Camera-type eye (tissue), 1 donor: ENCODE data around the gene IL33. TPM values are rescaled to one million over a fixed set of nuclear protein-coding genes. Genes with fewer than 3 reads are reported as not detected.

ENCODE experiments used
- total RNA-seq: library from RNA; depleted of rRNA; stranded (reverse); fragments of >200 nt; gene quantifications from one replicate; pipeline ENCODE4 v1.2.3, GENCODE V29; 2014

IL33 gene, protein sequence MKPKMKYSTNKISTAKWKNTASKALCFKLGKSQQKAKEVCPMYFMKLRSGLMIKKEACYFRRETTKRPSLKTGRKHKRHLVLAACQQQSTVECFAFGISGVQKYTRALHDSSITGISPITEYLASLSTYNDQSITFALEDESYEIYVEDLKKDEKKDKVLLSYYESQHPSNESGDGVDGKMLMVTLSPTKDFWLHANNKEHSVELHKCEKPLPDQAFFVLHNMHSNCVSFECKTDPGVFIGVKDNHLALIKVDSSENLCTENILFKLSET
- total RNA-seq, result 25.2 TPM

DNA sequence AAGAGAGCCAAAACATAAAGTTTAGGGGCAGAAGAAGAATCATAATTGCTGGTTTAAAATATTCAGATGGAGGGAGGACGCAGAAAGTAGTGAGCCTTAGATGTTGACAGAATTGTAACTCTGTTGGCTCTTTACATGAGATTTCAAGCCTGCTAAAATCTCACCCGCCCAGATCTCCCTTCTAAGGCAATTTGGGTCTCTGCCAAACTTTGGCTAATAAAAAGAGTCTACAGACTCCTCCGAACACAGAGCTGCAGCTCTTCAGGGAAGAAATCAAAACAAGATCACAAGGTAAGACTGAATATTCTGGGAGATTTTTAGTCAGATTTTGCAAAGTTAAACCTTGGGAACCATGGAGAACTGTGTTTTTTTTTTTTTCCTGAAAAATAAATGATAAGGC, at the start of gene IL33:
IL33 (plus strand) TSS at position 246 of the 400 bp plus-strand sequence. CDS start 25,888 bp downstream, outside the sequence.

Other genes starting within 250 kb of the IL33 start
- gene RANBP6, start 200.2 kb upstream of the IL33 start, total RNA-seq, result 60.9 TPM
- gene TPD52L3, start 112.6 kb downstream of the IL33 start, total RNA-seq, result not detected
- 131 TPM for gene UHRF2, start 197.4 kb downstream of the IL33 start, total RNA-seq